Cardiac septum (tissue), 1 donor: ENCODE data around the gene PKP1. TPM values are rescaled to one million over a fixed set of nuclear protein-coding genes. Genes with fewer than 3 reads are reported as not detected.

Experiments used
- DNase-seq: peaks from one replicate; pipeline ENCODE4 v3.0.0-alpha.2; 2020; ENCODE audit warnings: low spot score
- intact Hi-C: fragments of 100-400 bp; cut with DNase I; formaldehyde crosslinking; loops from one replicate; pipeline ENCODE4 v1.14.0; 2022
- total RNA-seq: library from RNA; stranded (reverse); fragmentation: NEBNext Ultra II Directional; extraction: Animal tissue kit (Norgen Biotek cat#: 25700); gene quantifications from one replicate; pipeline ENCODE4 v1.2.1, GENCODE V29; 2021
- donor health status: DM: no; HTN: no; CAD: no.

The PKP1 gene
- total RNA-seq, 1 donor from 2014 or later: 0.16 TPM

DNA sequence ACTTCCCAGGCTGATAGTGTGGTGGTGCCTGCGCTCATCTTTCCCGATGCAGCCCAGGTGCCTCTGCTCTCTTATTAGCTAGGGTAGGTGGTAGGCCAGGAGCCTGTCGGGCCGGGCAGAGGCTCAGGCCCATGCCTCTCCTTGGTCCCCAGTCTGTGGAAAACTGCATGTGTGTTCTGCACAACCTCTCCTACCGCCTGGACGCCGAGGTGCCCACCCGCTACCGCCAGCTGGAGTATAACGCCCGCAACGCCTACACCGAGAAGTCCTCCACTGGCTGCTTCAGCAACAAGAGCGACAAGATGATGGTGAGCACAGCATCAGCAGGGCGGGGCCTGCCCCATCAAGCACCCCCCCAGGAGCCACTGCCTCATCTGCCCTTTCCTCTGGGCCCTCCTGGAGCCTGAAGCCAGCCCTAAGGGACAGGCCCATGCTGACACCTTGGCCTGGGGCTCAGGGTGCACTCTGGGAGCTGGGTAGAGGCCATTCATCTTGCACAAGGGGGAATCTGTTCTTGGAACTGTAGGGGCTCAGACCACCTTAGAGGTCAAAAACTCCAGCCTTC lies 38.6 kb downstream of the PKP1 start:
- no peak for DNase-seq
- intact Hi-C loops: no loop called here

DNA sequence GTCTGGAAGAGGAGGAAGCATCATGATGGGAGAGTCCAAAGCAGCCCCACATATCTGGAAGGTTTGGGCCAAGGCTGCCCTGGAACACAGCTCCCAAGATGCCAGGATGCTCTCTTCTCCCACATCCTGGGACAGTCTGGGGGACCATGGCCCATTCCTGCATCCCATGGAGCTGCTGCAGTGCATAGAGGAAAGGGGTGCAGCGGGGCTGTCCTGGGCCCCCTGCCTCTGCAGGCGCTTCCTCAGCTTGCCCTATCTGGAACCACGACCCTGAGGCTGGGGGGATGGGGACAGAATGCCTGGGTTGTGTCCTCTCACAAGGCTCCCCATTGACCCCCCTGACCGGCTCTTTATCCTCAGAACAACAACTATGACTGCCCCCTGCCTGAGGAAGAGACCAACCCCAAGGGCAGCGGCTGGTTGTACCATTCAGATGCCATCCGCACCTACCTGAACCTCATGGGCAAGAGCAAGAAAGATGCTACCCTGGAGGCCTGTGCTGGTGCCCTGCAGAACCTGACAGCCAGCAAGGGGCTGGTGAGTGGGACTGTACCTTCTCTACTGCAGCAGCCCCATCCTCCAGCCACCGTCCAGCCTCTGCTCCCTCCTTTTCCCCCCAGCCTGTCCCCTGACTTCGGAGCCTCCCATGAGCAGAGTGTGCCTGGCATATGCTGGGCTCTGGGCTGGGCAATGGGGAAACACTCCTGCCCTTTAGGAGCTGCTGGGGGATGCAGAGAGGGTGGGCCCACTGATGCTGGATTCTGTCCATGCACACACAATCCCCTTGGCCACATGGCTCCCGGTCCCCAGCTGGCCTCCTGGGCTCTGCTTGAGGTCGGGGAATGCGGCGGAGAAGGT lies 39.6 kb downstream of the PKP1 start:
- intact Hi-C loops: no loop called here
- DNase-seq: no peak

DNA sequence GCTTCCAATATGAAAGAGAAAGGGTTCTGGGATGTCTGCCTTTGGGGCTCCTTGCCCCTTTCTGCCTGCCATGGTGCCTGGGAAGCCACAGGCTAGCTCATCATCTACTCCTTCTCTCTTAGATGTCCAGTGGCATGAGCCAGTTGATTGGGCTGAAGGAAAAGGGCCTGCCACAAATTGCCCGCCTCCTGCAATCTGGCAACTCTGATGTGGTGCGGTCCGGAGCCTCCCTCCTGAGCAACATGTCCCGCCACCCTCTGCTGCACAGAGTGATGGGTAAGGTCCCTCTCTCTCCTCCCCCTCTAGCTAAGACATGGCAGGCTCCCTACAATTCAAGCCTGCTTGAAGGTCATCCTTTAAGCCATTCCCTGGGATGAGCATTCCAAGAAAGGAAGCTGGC lies 41.0 kb downstream of the PKP1 start:
- no peak for DNase-seq
- intact Hi-C loops: no loop called here

DNA sequence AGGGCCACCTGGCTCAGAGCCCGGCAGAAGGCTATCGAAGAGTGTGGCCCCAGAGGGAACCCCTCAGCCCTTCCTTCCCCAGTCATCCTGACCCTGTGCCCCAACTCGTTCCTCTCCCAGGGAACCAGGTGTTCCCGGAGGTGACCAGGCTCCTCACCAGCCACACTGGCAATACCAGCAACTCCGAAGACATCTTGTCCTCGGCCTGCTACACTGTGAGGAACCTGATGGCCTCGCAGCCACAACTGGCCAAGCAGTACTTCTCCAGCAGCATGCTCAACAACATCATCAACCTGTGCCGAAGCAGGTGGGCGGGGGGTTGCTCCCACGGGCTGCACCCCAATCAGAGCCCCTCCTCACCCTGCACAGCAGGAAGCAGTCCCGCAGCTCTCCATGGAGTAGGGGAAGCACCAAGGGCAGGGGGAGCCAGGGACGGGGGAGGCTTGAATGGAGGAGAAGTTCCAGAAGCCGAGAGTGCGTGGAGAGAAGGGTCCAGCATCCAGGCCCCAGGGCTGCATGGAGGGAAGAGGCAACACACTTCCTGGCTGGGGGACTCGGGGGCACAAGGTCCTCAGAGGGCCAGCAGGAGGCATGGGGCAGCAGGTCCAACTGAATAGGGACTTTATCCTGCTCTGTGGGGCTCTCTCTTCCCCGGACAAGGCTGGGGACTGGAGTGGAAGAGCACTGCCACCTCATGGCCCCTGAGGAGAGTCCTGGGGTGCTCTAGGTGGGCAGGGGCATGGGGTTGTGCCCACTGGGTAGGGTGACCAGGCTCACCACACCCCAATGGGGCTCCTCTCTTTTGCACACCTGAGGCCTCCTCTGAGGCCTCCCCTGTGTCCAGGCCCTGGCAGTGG lies 41.7 kb downstream of the PKP1 start:
- intact Hi-C loops: no loop called here
- no peak for DNase-seq

DNA sequence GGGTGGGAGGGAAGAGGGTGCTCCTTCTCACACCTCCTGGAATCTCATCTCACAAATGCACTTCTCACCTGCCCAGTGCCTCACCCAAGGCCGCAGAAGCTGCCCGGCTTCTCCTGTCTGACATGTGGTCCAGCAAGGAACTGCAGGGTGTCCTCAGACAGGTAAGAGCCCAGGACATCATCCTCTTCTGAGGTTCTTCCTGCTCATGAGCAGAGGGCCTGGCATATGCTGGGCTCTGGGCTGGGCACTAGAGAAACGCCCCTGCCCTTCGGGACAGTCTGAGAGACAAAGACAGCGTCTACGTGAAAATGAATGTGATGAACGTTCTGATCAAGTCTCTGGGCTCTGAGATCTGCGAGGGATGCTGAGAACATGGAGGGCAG lies 42.4 kb downstream of the PKP1 start:
- no peak for DNase-seq
- intact Hi-C loops: no loop called here

DNA sequence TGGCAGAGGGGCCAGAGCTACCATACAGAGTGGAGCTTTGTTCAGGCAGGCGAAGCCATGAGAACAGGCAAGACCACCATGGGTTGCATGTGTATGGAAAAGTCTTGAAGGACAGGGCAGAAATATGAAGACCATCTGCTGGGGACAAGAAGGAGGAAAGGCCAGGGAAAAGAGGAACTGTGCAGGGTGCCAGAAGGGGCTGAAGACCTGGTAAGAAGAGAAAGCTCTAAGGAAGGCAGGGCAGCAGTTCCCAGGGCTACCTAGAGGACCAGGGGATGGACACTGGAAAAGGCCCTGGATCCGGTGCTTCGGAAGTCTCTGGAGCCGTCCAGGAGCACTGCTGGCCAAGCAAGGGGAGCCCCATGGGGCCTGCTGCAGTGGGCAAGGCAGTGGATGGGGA lies 43.4 kb downstream of the PKP1 start:
- intact Hi-C loops: no loop called here
- DNase-seq: no peak

DNA sequence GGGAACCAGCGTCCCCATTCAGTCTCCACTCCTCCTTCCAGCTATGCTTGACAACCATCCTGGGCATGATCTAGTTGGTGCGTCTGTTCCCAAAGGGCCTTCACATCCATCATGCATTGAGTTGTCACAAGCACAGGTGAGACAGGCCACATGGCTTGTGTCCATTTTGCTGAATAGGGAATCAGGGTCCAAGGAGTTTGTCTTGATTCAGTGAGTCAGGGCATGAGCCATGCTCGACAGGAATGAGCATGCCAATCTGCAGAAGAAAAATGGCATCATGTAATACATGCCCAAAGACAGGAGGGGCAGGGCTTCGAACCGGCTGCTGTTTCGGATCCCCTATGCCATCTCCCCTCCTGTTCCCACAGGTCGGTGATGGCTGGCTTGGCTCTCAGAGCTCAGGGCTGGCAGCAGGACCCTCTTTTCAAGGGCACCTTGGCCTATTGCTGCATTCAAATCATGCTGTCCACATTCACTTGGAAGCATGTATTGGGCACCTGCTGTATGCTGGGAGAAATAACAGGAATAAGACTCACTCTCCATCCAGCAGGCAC lies 44.5 kb downstream of the PKP1 start:
- DNase-seq: peak; percentile 41

DNA sequence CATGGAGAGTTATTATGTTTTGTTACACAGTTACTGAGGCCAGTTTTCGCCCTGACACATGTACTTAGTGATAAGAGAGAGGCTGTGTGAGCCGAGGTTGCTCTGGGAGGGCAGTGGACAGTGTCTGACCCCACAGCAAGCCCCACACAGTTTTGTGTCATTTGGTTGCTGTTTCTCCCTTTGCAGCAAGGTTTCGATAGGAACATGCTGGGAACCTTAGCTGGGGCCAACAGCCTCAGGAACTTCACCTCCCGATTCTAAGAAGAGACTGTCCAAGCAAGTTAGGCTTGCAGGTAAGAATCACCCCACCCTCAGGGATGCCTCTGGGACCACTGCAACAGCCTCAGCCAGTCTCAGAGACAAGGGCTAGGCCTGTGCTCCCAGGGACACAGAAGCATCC lies 45.3 kb downstream of the PKP1 start:
- intact Hi-C loops: no loop called here
- DNase-seq: peak; percentile 69

More for the DNA sequence above, 44.5 kb downstream of the PKP1 start:
- intact Hi-C loops: no loop called here

DNA sequence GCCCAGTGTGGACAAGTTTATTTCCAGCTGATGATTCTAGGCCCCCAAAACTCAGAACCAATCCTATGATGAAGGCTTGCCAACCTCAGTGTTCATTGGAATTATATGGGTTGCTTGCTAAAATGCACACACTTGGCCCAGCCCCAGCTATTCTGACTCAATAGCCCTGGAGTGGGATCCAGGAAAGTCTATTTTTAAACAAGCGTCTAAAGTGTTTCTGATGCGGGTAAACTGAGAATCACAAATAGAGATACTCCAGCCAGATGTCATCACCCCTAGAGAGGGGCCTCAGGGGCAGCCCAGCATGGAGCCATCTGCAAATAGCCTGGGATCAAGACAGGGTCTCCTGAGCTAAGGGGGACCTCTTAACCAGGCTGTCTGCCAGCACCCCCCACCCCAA lies 46.0 kb downstream of the PKP1 start:
- intact Hi-C loops: no loop called here
- DNase-seq: peak; percentile 53

DNA sequence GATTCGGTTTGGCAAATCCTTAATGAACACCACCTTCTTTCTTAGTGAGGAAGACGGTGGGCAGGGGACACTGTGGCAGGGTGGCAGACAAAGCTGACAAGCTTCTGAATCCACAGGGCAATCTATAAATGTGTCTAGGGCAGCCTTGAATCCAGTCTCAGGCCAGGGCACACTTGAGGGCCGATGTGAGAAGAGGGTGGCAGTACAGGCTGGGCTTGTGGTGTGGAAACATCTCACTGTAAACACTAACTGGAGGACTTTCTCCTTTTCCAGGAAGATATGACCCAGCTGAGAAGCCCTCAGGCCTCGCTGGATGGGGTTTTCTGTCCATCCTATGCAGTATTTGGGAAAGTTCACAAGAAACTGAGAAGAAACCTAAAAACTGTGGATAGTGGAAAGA lies 46.5 kb downstream of the PKP1 start:
- DNase-seq: peak; percentile 69

DNA sequence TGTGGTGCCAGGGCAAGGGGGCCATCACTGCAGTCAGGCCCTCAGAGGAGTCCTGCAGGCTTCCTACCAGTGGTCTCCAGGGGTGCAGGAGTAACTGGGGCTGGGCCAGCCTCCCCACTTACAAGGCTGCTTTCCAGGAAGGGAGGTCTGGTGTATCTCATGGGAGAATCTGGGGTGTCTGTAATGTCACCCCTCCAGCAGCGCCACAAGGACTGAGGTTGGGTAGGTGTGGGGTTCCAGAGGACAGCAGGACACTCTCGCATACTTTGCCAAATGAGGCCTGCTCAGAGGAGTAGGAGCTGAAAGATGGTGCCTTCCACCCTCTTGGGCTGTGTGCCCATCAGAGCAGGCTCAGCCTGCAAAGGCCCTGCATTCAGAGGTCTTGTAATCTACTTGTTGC lies 47.2 kb downstream of the PKP1 start:
- intact Hi-C loops: no loop called here
- DNase-seq: peak; percentile 64

More for the DNA sequence above, 46.5 kb downstream of the PKP1 start:
- intact Hi-C loops: no loop called here

DNA sequence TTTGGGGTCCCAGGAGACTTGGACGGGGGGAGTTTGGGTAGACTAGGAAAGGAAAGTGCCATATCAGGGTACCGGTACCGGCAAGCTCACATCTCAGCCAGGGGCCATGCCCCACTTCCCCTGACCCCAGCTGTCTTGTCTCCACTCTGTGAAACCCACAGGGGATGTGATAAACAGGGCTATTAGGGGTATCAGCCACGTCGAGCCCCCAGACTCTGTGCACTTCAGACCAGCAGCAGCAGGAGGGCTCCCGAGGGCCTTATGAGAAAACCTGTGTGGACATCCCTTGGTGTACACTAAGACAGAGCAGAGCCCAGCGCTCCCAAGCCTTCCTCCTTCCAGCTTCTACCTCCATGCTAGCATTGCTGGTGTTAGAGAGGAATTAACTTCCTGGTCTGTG lies 47.9 kb downstream of the PKP1 start:
- intact Hi-C loops: no loop called here
- DNase-seq: peak; percentile 56

DNA sequence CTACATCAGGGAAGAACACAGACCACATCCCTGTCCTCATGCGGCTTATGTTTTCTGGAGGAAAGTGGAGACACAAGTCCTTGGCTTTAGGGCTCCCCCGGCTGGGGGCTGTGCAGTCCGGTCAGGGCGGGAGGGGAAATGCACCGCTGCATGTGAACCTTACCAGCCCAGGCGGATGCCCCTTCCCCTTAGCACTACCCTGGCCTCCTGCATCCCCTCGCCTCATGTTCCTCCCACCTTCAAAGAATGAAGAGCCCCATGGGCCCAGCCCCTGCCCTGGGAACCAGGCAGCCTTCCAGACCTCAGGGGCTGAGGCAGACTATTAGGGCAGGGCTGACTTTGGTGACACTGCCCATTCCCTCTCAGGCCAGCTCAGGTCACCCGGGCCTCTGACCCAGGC lies 48.7 kb downstream of the PKP1 start:
- intact Hi-C loops: no loop called here
- DNase-seq: peak; percentile 59

DNA sequence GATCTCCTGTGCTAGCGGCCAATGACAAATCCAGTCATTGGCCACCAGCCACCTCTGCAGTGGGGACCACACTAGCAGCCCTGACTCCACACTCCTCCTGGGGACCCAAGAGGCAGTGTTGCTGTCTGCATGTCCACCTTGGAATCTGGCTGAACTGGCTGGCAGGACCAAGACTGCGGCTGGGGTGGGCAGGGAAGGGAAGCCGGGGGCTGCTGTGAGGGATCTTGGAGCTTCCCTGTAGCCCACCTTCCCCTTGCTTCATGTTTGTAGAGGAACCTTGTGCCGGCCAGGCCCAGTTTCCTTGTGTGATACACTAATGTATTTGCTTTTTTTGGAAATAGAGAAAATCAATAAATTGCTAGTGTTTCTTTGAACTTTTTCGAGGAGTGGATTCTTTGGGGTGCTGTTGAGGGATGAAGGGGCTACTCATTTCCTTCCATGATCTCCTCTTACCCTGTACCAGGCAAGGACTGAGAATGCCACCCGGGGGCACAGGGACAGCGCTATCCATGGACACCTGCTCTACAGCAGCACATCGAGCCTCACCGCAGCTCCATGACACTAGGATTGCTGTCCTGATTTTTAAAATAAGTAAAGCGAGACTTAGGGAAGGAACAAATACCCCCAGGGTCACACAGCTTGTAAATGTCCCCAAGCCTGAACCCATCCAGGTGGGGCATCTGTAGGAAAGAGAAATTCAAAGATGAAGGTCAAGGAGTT lies 49.5 kb downstream of the PKP1 start:
- DNase-seq: peak; percentile 69

DNA sequence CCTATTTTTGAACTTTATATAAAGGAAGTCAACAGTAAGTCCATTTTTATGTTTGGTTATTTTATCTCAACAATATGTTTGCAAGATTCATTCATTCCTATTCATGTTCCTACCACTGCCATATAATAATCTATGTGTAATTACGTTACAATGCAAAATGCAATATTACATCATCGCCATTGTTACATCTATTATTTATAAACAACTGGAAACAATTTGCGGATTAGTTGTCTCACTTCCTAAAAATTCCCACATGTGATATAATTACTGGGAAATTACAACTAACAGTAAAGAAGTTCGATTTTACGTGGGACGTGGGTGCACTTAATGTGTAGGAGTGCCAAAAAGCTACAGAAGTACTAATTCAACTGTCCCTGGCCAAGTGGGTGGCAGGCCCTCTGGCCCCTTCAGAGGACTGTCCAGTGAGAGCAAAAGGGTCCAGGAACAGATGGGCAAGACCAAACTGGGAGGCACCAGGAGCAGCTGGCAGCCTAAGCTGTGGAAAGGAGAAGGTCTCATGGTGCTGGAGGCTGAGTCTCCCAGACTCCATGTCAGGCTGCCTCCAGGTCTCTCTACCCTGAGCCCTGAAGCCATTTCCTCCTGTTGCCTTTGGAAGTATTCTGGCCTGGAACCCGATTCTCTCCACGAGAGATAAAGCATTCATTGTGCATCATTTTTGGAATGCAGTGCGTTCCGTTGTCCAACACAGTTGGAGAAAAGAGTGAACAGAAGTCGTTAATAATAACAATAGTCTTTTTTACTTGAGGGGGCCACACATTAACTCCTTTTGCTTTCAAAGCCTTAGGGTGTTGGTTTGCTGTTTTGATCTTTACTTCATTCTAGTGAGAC lies 51.2 kb downstream of the PKP1 start:
- intact Hi-C loops: no loop called here
- peak; percentile 57 for DNase-seq

More for the DNA sequence above, 49.5 kb downstream of the PKP1 start:
- intact Hi-C loops: no loop called here

DNA sequence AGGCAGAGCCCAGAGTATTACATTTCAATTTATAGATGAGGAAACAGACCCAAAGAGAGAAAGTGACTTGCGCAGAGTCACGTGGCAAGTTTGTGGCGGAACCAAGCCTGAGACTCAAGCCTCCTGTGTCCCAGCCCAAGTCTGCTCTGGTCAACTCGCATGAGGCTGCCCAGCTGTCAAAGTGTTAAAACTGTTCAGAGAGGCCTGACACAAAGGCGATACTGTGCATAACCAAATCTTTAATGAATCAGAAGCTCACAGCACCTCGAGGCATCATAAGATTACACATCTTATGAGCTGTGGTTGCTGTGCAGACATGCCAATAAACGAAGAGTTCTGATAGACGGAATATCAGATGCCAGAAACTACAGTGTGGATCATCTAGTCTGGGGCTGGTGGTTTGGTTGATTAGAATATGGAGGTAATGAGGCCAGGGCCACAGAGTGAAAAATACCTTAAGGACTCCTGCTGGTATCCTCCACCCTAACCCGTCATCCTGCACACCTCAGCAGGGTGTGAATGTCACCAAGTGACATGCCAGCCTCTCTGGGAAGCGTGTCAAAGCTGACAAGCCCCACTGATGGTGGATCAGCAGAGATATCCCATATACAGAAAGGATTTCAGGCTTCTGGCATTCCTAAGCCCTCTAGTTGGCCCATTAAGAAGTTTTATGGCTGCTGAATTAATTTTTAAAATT lies 52.0 kb downstream of the PKP1 start:
- DNase-seq: peak; percentile 61
- intact Hi-C loops: no loop called here

DNA sequence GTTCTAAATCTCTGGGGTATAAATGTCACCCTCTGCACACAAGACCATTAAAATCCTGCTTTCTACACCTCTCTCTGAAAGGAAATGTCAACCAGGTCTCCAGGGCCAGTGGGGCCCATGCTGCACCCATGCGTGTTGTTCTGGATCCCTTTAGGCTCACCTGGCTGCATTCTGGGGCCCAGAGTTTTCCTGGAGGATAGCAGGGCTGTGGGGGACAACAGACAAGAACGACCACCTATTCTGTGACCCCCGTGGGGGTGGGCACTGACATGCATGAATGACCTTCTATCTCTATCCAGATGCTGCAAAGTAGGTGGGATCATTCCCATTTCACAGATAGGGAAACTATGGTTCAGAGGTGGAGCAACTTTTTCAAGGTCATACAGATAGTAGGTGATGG lies 52.6 kb downstream of the PKP1 start:
- intact Hi-C loops: no loop called here
- DNase-seq: peak; percentile 35
